Mesodermal cell (in vitro differentiated cells): ENCODE results near the gene ITSN1.

Experiments used
- H3K27ac ChIP-seq: 2 replicates; pipeline ENCODE4 v1.7.0; 2013; ENCODE audit warnings: mild to moderate bottlenecking, low read depth, low read length, moderate library complexity; ENCODE audit not compliant: severe bottlenecking
- H3K36me3 ChIP-seq: 2 replicates; pipeline ENCODE4 v1.7.1; 2013; ENCODE audit warnings: mild to moderate bottlenecking, low read length, moderate library complexity; ENCODE audit not compliant: control insufficient read depth, insufficient read depth
- H3K4me1 ChIP-seq: one replicate; pipeline ENCODE4 v1.7.1; 2013; ENCODE audit warnings: mild to moderate bottlenecking, low read length; ENCODE audit not compliant: insufficient read depth, control insufficient read depth, poor library complexity, severe bottlenecking
- H3K4me3 ChIP-seq: 2 replicates; pipeline ENCODE4 v1.7.0; 2013; ENCODE audit warnings: low read length, control low read depth, mild to moderate bottlenecking; ENCODE audit not compliant: insufficient read depth, poor library complexity, severe bottlenecking; ENCODE audit errors: extremely low read depth
- H3K9me3 ChIP-seq: 2 replicates; pipeline ENCODE4 v1.7.1; 2013; ENCODE audit warnings: mild to moderate bottlenecking, low read length, moderate library complexity; ENCODE audit not compliant: control insufficient read depth
- WGBS, 2 experiments: methylation state at CpG; one replicate each; pipeline ENCODE4 v1.1.5; 2013; ENCODE audit warnings: missing lambda C conversion rate in 2 of 2; ENCODE audit not compliant: insufficient coverage in 2 of 2; 5-methylcytosine and 5-hydroxymethylcytosine counted together

Gene ITSN1

DNA sequence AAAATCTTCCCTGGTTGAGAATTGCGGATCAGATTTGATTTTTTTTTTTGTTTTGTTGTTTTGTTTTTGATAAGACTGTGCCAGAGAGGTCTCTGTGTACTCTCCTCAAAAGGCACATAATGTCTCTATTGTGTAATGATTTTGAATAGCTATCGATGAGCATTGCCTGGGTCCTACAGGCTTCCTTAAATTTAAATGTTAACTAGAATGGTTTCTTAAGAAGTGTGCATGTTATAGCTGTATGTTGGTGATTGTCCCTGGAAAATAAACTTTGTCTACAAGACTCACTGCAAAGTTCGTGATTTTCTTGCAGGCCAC lies 121.2 kb downstream of the ITSN1 start:
- H3K4me3 ChIP-seq: no peak overlapping the region
- peaks cover 73% of the 10 kb centered on the region for H3K36me3 ChIP-seq
- WGBS, 2 experiments: 100% methylated on average over 1 of the region's 3 CpGs; no CpG with 5 or more reads in 1 of the 2 experiments
- H3K9me3 ChIP-seq: no peaks in the 10 kb centered on the region
- no peak overlapping the region for H3K27ac ChIP-seq
- H3K4me1 ChIP-seq: peaks cover 36% of the 10 kb centered on the region

- 100% methylated on average over 1 of the region's 1 CpG; no CpG with 5 or more reads in 1 of the 2 experiments for WGBS, 2 experiments
- H3K27ac ChIP-seq: no peak overlapping the region
- H3K36me3 ChIP-seq: peaks cover 90% of the 10 kb centered on the region
- H3K4me1 ChIP-seq: peaks cover 17% of the 10 kb centered on the region
- H3K4me3 ChIP-seq: no peak overlapping the region
- no peaks in the 10 kb centered on the region for H3K9me3 ChIP-seq
Observed at GRCh38 chr21:33767236-33767635, 124.9 kb downstream of the ITSN1 start.

DNA sequence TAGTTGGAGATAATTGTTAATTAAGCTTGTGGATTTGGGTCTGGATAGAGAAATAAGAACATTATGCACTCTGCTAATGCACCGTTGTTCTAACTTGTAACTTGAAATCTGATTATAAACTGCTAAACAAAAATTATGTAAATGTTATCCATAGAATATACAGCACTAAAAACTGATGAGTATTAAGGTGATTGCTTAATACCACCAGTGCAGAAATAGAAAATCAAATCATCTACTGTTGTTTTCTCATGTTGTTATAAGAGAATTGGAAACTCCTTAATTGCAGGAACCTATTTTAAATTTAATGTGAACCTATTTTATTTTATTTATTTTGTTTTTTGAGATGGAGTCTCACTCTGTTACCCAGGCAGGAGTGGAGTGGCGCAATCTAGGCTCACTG lies 125.7 kb downstream of the ITSN1 start:
- Histone ChIP-seq H3K4me1 (peaks cover 10% of the 10 kb centered on the region), H3K9me3 (no peaks in the 10 kb centered on the region), H3K27ac (no peak overlapping the region), H3K36me3 (peaks cover 88% of the 10 kb centered on the region), H3K4me3 (no peak overlapping the region)
- 90% methylated on average over 1 of the region's 2 CpGs; no CpG with 5 or more reads in 1 of the 2 experiments for WGBS, 2 experiments

DNA sequence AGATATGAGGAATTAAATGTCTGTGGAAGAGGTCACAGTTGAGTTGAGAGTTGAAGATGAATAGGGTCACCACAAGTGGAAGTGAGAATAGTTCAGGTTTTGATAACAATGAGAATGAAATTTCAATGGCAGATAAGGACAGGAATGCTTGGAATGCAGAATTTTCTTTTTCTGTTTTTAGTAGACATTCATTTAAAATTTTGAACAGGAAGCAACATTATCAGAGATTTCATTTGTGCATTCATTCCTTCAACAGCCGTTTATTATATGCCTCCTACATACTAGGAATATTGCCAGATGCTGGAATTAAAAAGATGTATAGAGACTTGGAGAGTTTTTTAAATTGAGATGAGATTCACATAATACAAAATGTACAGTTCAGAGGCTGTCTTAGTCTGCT lies 126.8 kb downstream of the ITSN1 start:
- Histone ChIP-seq H3K4me1 (peaks cover 4% of the 10 kb centered on the region), H3K36me3 (peaks cover 88% of the 10 kb centered on the region), H3K4me3 (no peak overlapping the region), H3K27ac (no peak overlapping the region), H3K9me3 (no peaks in the 10 kb centered on the region)
- no CpG with 5 or more reads among the region's 1 CpG for WGBS, 2 experiments

DNA sequence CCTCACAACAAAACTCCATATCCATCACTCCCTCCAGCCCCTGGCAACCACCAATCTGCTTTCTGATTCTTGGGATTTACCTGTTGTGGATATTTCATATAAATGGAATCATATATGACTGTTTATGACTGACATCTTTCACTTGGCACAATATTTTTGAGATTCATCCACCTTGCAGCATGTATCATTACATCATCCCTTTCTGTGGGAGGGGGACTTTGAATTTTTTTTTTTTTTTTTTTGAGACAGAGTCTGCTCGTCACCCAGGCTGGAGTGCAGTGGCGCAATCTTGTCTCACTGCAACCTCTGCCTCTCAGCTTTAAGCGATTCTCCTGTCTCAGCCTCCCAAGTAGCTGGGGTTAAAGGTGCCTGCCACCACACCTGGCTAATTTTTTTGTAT lies 128.2 kb downstream of the ITSN1 start:
- H3K36me3 ChIP-seq: peaks cover 88% of the 10 kb centered on the region
- WGBS, 2 experiments: 90 to 100% methylated on average over 1 to 3 of the region's 3 CpGs

DNA sequence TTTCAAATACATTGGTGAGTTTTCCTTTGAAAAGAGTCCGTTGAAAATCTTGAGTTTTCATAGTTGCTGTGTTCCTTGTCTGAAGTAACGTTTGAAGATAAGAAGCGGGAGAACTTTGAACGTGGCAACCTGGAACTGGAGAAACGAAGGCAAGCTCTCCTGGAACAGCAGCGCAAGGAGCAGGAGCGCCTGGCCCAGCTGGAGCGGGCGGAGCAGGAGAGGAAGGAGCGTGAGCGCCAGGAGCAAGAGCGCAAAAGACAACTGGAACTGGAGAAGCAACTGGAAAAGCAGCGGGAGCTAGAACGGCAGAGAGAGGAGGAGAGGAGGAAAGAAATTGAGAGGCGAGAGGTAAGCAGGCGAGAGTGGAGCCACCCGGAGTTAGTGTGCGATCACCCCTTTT lies 129.7 kb downstream of the ITSN1 start:
- no peak overlapping the region for H3K4me3 ChIP-seq
- peaks cover 87% of the 10 kb centered on the region for H3K36me3 ChIP-seq
- H3K4me1 ChIP-seq: peaks cover 4% of the 10 kb centered on the region
- no peak overlapping the region for H3K27ac ChIP-seq
- WGBS, 2 experiments: 94% methylated on average over 16 to 18 of the region's 18 CpGs
- H3K9me3 ChIP-seq: no peaks in the 10 kb centered on the region

More for the DNA sequence above, 128.2 kb downstream of the ITSN1 start:
- Histone ChIP-seq H3K27ac (no peak overlapping the region), H3K4me3 (no peak overlapping the region), H3K9me3 (no peaks in the 10 kb centered on the region), H3K4me1 (peaks cover 4% of the 10 kb centered on the region)

GRCh38 chr21:33774551-33774950 lies 132.2 kb downstream of the ITSN1 start:
- H3K4me1 ChIP-seq: peaks cover 4% of the 10 kb centered on the region
- no peak overlapping the region for H3K4me3 ChIP-seq
- H3K9me3 ChIP-seq: no peaks in the 10 kb centered on the region
- WGBS, 2 experiments: 92% methylated on average over 4 of the region's 4 CpGs; no CpG with 5 or more reads in 1 of the 2 experiments
- H3K27ac ChIP-seq: no peak overlapping the region
- H3K36me3 ChIP-seq: peaks cover 86% of the 10 kb centered on the region

DNA sequence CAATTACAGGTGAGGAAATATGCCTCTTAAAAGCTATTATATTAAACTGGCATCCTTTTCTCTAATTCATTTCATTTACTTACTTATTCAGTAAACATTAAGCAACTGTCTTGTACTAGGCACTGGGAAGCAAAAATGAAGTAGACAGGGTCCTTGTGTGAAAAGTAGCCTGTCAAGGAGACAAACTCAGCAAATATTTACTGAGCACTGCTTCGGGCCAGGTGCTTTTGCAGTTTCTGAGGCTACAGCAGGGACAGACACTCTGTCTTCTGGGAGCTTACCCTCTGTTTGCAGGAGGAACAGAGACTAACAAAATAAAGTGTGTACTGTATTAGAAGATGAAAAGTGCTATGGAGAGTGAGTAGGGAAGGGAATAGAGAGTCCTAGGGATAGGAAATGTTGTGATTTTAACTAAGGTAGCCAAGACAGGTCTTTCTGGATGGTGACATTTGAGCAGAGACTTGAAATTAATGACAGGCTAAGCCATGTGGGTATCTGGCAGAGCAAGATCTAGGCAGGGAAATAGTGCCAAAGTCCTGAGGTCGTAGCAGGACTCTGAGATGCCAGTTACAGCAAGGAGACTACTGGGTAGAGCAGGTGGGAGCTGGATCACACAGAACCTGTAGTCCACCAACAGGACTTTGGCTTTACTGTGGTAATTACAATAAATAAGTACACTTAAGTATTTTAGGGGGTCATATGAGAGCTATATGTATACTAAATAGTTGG lies 133.0 kb downstream of the ITSN1 start:
- WGBS, 2 experiments: 89 to 100% methylated on average over 2 of the region's 2 CpGs
- no peak overlapping the region for H3K4me3 ChIP-seq
- peaks cover 83% of the 10 kb centered on the region for H3K36me3 ChIP-seq
- no peak overlapping the region for H3K27ac ChIP-seq
- peaks cover 4% of the 10 kb centered on the region for H3K4me1 ChIP-seq
- no peaks in the 10 kb centered on the region for H3K9me3 ChIP-seq

DNA sequence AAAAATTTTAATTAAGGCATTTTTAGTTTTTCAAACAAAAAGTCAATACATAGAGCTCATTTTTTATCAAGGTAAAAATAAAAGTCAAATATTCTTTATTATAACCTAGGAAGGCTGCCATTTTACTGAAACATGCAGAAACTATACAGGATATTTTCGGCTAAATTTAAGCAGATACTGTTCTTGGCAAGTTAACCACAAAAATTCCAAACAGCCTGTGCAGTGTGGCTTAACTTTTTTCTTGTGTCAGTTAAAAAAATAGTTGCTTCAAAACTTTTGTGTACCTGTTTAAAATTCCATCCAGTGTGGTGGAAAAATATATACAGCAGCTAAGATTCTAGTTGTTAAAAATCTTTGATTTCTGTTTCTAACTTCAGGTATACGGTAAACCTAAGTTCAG lies 138.3 kb downstream of the ITSN1 start:
- H3K9me3 ChIP-seq: no peaks in the 10 kb centered on the region
- no peak overlapping the region for H3K27ac ChIP-seq
- peaks cover 5% of the 10 kb centered on the region for H3K4me1 ChIP-seq
- peaks cover 81% of the 10 kb centered on the region for H3K36me3 ChIP-seq
- WGBS, 2 experiments: 100% methylated on average over 1 of the region's 2 CpGs; no CpG with 5 or more reads in 1 of the 2 experiments
- no peak overlapping the region for H3K4me3 ChIP-seq

DNA sequence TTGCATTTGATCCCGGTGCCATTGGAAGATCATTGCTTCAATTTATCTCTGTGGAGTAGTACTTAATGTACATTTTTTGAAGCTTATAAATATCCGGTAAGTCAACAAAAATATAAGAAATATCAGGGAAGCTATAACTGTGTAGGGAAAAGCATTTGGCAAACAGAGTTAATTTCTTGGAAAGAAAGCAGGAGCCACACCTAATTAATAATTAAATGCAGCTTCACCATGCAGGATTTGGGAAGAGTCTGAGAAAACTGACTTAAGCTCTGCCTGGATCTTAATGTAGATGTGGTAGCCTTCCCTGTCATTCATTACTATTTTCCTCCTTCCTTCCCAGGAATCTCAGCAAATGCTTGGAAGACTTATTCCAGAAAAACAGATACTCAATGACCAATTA lies 138.8 kb downstream of the ITSN1 start:
- 100% methylated on average over 1 of the region's 2 CpGs; no CpG with 5 or more reads in 1 of the 2 experiments for WGBS, 2 experiments
- H3K4me1 ChIP-seq: peaks cover 5% of the 10 kb centered on the region
- H3K4me3 ChIP-seq: no peak overlapping the region
- H3K27ac ChIP-seq: no peak overlapping the region
- no peaks in the 10 kb centered on the region for H3K9me3 ChIP-seq
- H3K36me3 ChIP-seq: peaks cover 76% of the 10 kb centered on the region

DNA sequence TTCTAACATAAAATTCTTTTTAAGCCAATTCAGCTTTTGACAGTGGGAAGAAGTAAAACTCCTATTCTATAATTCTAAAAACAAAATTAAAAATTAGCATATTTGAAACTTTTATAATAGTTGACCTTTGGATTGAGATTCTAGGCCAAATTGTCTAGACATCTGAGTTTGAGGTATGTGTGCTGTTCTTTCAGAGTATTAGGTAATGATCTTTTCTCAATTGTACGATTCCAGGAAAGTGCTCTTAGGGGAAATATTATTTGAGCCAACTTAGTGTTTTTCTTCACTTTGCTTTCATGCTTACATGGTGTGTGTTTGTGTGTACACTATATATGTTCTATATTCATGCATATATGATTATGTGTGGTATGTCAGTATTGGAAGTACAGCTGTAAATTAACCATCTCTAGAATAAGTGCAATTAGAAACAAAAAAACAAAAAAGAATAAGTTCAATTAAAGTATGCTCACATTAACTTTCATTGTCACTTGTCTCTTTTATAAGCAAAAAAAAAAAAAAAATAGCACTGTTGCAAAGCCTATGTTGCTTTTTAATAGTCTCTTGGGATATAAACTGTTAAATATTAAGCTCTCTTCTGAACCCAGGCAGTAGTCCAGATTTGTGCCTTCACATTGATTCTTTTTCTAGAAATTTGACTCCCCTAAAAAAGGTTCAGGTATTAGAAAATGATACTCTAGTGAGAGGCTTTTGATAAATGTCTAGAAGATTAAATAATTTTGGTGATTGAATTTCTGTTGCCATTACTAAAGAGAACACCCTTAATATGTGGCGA lies 141.1 kb downstream of the ITSN1 start:
- no peak overlapping the region for H3K27ac ChIP-seq
- no peak overlapping the region for H3K4me3 ChIP-seq
- WGBS, 2 experiments: no CpG with 5 or more reads among the region's 2 CpGs
- no peaks in the 10 kb centered on the region for H3K9me3 ChIP-seq
- peaks cover 79% of the 10 kb centered on the region for H3K36me3 ChIP-seq
- H3K4me1 ChIP-seq: peaks cover 5% of the 10 kb centered on the region
